ENCODE results near the gene RNF144B.
"Not testable (repeated sequence)": the region's sequence is repeated elsewhere in the genome, so short reads cannot be mapped to it uniquely, and the experiment has no call there.

Gene RNF144B

GRCh38 chr6:18406955-18407749, 20.0 kb downstream of the RNF144B start:
- DNase-seq: no peak

DNA sequence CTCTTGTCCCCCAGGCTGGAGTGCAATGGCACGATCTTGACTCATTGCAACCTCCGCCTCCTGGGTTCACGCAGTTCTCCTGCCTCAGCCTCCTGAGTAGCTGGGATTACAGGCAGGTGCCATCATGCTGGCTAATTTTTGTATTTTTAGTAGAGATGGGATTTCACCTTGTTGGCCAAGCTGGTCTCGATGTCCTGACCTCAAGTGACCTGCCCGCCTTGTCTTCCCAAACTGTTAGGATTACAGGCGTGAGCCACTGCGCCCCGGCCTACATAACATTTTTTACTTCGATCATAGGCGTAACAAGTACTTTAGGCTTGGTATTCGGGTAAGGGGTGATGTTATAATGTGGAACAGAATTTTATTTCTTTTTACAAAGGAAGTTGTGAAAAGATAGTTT, 22.5 kb downstream of the RNF144B start:
- not testable (repeated sequence) for DNase-seq

DNA sequence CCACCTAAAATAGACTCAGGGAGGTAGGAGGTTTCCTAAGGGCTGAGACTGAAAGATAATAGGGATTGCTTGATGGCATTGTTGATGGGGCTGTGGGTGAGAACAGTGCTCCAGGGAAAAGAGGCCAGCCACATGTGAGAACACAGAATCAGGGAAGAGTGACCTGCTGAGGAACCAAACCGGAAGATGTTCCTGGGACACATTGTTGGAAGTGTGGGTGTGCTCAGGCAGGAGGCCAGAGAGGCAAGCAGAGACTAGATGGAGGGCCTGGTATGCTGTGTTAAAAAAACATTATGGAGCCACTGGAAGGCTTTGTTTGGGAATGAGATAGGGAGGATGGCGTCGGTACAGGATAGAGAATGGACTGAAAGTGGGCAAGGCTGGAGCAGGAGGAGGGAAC, 23.3 kb downstream of the RNF144B start:
- DNase-seq: no peak

DNA sequence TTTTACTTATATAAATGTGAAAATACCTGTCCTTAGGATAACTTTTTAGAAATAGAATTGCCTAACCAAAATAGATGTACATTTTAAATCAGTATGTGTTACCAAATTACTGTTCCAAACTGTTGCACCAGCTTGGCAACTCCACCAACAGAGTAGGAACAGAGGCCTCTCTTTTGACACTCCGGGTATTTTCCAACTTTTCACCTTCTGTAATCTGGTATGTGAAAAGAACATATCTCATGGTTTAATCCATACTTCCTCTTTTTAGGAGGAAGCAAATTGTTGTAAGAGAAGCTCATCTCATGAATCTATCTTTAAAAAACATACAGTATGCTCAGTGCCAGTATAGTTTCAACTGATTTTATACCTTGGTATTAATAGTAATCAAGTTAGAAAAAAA, 24.9 kb downstream of the RNF144B start:
- DNase-seq: no peak

DNA sequence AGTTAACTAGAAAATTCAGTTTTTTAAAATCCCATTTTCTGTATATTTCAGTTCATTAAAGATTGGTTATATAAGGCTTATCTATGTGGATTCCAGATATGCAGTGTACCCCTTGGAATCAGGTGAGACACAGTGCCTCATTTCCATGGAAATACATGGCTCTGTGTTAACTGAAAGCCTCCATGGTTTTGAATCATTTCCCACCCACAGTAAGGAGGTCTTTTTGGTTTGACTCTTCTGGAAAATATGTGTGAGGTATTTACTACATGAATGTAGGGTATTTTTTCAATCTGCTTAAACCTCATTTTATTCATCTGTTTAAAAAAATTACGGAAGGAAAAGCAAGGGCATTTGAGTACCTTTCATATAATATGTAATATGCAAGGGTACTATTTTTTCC, 25.5 kb downstream of the RNF144B start:
- no peak for DNase-seq

DNA sequence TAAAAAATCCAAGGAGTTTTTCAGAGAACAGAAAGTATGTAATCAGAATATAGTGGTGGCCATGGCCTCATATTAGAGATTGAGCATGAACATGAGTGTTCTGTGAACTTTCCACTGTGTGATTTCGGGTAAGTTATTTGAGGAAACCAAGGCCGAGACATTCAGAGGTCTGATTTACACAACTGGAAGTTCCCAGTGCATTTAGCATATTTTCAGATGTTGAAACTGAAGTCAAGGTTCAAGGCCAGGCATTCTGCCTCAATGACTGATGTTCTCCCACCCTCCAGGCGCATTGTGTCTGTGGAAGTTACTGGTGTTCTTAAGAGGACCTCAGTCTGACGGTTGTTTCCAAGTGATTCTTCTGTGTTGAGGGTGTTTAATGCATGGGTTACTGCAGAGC, 26.2 kb downstream of the RNF144B start:
- no peak for DNase-seq

- DNase-seq: no peak
Measured at GRCh38 chr6:18414116-18414515, 27.0 kb downstream of the RNF144B start.

DNA sequence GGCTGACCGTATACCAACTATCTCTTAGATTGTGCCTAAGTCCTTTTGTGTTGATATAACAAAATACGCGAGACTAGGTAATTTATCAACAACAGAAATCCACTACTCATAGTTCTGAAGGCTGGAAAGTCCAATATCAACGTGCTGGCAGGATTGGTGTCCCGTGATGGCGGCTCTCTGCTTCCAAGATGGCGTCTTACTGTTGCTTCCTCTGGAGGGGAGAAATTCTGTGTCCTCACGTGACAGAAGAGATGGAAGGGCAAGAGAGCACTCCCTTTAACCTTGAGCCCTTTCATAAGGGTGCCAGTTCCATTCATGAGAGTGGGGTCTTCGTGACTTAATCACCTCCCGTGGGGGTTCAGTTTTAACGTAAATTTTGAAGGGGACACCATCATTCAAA, 28.1 kb downstream of the RNF144B start:
- DNase-seq: no peak

- peak in 1 of 58 donors; percentile 2 for DNase-seq
Measured at GRCh38 chr6:18415671-18416340, 28.7 kb downstream of the RNF144B start.

GRCh38 chr6:18416341-18416679, 29.2 kb downstream of the RNF144B start:
- DNase-seq: no peak

- no peak for DNase-seq
Measured at GRCh38 chr6:18420328-18420727, 33.2 kb downstream of the RNF144B start.

DNA sequence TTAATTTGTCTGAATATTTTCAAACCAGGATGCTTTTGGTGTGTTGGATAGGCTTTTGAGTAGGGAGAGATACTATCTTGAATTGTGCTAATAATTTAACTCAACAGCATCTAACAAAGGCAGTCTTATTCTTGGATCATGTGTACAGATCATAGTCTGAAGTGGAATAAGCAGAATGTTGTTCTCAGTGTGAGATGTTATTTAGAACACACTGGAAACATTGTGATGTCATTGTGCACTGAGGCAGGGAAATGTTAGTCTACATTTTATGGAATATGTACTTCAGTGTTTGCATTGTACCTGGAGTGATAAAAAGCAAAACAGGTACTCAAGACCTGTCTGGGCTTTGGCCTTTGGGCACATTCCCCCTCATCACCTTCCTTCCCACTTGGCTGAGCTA, 35.0 kb downstream of the RNF144B start:
- no peak for DNase-seq

DNA sequence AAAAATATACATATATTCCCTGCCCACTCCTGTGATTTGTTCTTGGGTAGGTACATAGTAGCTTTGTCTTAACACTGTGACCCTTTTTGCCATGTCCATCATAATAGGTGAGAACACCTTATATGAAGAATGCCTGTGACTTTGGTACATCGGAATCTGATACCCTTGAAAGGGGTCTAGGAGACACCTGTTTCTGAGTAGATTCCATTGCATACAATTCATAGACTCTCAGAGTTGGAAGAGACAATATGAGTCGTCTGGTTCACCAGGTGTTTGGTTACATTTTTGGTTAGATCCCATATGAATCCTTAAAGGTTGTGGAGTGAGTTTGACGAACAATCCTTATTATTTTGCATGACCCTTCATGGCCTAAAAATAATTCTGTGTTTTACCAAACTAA, 36.3 kb downstream of the RNF144B start:
- no peak for DNase-seq

- no peak for DNase-seq
Measured at GRCh38 chr6:18424201-18424600, 37.1 kb downstream of the RNF144B start.

- no peak for DNase-seq
Measured at GRCh38 chr6:18425218-18425617, 38.1 kb downstream of the RNF144B start.

- DNase-seq: no peak
Measured at GRCh38 chr6:18427296-18427695, 40.1 kb downstream of the RNF144B start.

GRCh38 chr6:18429655-18430297, 42.6 kb downstream of the RNF144B start:
- DNase-seq: no peak

DNA sequence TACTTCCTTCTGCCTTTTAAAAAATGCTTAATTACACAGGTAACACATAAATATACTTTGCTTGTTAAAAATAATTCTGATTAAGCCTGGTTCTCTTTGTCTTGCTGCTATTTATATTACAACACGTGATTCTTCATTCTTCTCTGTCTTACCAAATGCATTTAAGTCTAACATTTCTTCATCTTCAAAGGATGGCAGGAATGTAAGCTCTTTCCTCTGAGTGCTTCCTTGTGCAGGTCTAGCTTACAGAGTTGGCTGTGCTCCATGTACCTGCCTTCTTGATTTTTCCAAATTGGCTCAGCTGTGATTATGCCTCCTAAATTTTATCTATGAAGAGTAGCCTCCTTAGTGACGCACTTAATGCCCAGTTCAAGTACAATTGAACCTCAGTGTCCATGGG, 44.4 kb downstream of the RNF144B start:
- no peak for DNase-seq

DNA sequence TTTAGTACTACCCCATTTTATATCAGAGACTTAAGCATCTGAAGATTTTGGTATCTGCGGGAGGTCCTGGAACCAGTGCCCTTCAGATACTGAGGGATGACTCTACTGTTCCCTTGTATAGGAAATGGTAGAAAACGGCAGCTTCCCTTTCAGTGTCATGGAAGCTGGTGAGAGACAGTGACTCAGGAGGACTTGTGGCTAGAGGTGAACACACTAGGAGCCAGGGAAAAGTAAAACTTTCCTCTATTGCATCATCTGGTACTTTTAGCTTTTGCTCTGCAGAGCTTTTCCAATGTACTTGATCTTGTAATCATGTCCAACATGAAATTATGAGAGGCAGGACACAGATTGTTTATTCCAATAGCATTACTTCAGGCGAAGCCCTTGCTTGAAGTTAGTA, 45.0 kb downstream of the RNF144B start:
- no peak for DNase-seq

- DNase-seq: no peak
Measured at GRCh38 chr6:18432619-18433018, 45.5 kb downstream of the RNF144B start.

DNA sequence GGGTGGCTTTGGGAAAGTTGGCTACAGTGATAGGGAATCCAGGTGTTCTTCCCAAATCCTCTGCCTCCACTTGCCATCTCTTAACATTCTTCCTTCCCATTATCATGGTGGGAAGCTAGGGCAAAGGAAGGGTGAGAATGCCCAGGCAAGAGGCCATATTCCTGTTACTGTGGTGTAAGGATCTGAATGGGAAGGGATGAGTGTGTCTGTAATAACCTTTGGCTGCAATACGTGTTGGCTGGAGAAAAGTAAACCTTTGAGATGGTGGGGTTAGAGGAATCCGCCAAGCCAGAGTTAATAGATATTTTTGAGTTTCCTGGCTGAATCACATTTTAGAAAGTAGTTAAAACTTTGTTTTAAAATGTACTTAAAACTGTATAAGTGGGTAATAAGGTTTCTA, 45.9 kb downstream of the RNF144B start:
- no peak for DNase-seq

GRCh38 chr6:18436341-18436740, 49.2 kb downstream of the RNF144B start:
- no peak for DNase-seq

GRCh38 chr6:18439581-18439980, 52.4 kb downstream of the RNF144B start:
- no peak for DNase-seq

Data from anterior cingulate cortex (tissue), 58 donors.